Uterus (tissue), 2 donors: ENCODE results near the gene RNU6-7.

Source experiments
- POLR2A ChIP-seq, 2 donors: fragments of 450-650 bp; IDR thresholded peaks; one replicate each; pipeline ENCODE4 v1.6.1; 2016; ENCODE audit warnings: antibody characterized with exemption in 2 of 2, mild to moderate bottlenecking in 1 of 2, moderate library complexity in 1 of 2
- TF ChIP-seq, protein P1 (sequence below), 4 experiments: fragments of 200-600 bp in 2 of 4; fragments of 450-650 bp in 2 of 4; sonication (generic) in 2 of 4; IDR thresholded peaks; one replicate each; pipeline ENCODE4 v1.5.1; 2016 to 2019; ENCODE audit warnings: antibody characterized with exemption in 4 of 4, mild to moderate bottlenecking in 2 of 4, moderate library complexity in 1 of 4

DNA sequence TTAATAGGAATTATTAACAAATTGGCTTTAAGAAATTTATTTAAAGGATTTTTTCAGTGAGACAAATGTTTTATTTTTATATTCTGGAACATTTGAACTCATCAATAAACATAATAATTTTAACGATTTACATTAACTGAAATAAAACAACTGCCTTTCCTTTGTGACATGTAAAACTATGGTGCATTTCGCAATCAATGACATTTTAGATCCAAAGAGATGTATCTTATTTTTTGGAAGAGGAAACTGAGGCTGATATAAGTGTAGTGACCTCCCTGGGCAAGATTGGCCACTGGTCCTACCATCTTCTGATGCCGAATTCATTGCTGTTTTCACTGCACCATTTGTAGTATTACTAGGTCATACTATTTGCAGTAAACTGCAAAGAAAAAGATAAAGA is 3.7 kb downstream of the RNU6-7 start:
- TF ChIP-seq, protein P1, sequence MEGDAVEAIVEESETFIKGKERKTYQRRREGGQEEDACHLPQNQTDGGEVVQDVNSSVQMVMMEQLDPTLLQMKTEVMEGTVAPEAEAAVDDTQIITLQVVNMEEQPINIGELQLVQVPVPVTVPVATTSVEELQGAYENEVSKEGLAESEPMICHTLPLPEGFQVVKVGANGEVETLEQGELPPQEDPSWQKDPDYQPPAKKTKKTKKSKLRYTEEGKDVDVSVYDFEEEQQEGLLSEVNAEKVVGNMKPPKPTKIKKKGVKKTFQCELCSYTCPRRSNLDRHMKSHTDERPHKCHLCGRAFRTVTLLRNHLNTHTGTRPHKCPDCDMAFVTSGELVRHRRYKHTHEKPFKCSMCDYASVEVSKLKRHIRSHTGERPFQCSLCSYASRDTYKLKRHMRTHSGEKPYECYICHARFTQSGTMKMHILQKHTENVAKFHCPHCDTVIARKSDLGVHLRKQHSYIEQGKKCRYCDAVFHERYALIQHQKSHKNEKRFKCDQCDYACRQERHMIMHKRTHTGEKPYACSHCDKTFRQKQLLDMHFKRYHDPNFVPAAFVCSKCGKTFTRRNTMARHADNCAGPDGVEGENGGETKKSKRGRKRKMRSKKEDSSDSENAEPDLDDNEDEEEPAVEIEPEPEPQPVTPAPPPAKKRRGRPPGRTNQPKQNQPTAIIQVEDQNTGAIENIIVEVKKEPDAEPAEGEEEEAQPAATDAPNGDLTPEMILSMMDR (IDR thresholded peaks at IDR 0.05), result no peak
- no peak for TF ChIP-seq POLR2A (IDR thresholded peaks at IDR 0.05)
